Measurements from ENCODE around the gene OSBPL1A. TPM values are rescaled to one million over a fixed set of nuclear protein-coding genes. Genes with fewer than 3 reads are reported as not detected.
A peak's percentile ranks its signal among the peaks of the same experiment; 100 is the strongest.

OSBPL1A gene
- total RNA-seq, 1 experiment from 2014 or later, result 21.5 TPM

DNA sequence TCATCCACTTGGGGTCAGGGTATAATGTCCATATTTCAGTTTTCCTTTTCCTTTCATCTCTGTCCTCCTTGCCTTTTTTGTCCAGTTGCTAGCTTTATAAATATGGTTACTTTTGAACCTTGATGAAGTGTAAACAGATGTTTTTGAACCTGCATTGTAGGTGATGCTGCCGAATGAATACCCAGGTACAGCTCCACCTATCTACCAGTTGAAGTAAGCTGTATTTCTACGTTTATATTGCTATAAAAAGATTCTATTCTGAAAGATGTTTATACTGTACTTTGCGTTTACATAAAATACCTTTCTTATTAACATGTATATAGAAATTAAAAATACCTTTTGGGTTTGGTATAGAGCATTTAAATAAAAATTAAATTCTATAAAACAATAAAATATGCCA, 31.1 kb upstream of the OSBPL1A start:
- ChIA-PET POLR2A (interaction anchor here (1.9 to 3.4 kb wide), 2 partner anchors 31 to 69 kb away, joined by 5 to 103 read pairs; partner anchors contain the start of gene OSBPL1A), CTCF (interaction anchor here (0.6 to 2.2 kb wide), 17 partner anchors 8 to 323 kb away, joined by 3 to 21 read pairs (median 4); no protein-coding TSS in a partner anchor)
- no peaks in the 10 kb centered on the region for H3K9me3 Mint-ChIP-seq (ENCODE audit: unreplicated experiment)
- TF ChIP-seq, protein P1, sequence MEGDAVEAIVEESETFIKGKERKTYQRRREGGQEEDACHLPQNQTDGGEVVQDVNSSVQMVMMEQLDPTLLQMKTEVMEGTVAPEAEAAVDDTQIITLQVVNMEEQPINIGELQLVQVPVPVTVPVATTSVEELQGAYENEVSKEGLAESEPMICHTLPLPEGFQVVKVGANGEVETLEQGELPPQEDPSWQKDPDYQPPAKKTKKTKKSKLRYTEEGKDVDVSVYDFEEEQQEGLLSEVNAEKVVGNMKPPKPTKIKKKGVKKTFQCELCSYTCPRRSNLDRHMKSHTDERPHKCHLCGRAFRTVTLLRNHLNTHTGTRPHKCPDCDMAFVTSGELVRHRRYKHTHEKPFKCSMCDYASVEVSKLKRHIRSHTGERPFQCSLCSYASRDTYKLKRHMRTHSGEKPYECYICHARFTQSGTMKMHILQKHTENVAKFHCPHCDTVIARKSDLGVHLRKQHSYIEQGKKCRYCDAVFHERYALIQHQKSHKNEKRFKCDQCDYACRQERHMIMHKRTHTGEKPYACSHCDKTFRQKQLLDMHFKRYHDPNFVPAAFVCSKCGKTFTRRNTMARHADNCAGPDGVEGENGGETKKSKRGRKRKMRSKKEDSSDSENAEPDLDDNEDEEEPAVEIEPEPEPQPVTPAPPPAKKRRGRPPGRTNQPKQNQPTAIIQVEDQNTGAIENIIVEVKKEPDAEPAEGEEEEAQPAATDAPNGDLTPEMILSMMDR (IDR thresholded peaks at IDR 0.05; ENCODE audit: unreplicated experiment), result peak; percentile 5
- no peak overlapping the region for H3K4me3 Mint-ChIP-seq (ENCODE audit: unreplicated experiment)
- DNase-seq (ENCODE audit: unreplicated experiment), result peak; percentile 9
- peaks cover 41% of the 10 kb centered on the region for H3K36me3 Mint-ChIP-seq (ENCODE audit: insufficient read depth, unreplicated experiment)
- no peaks in the 10 kb centered on the region for H3K27me3 Mint-ChIP-seq (ENCODE audit: insufficient read depth, unreplicated experiment)
- BruUV-seq (replicated peaks), result no TSS peak
- no peak overlapping the region for H3K27ac Mint-ChIP-seq (ENCODE audit: low read depth, unreplicated experiment)
- intact Hi-C loops (cut with micrococcal nuclease), result loop anchor here (5.0 kb wide), 1 partner anchor 71 kb away; no protein-coding TSS in a partner anchor
- peaks cover 6% of the 10 kb centered on the region for H3K4me1 Mint-ChIP-seq (ENCODE audit: insufficient read depth, unreplicated experiment)

DNA sequence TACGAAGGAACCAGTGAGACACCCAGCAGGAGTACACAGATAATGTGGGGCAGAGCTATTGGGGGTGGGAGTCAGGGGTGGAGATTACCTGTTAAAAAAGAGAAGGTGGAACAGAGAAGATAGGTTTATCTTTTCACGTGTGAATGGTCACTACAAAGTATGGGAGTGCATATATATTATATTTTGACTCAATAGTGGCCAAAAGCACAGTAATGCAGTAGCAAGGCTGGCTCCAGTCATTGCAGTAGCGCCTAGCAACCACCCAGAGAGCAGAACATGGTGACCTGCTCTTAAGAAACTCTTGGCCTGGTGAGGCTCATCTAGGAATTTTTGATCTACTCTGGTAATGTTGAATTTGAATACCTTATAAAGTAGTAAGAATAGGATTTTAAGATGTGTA, 29.9 kb upstream of the OSBPL1A start:
- DNase-seq (ENCODE audit: unreplicated experiment), result peak; percentile 19
- intact Hi-C loops (cut with micrococcal nuclease), result loop anchor here (2.0 to 5.0 kb wide), 2 partner anchors 29 to 70 kb away; no protein-coding TSS in a partner anchor
- ChIA-PET POLR2A (interaction anchor here (0.9 to 3.4 kb wide), 8 partner anchors 9 to 67 kb away, joined by 3 to 103 read pairs (median 6); partner anchors contain the start of gene OSBPL1A), CTCF (interaction anchor here (0.6 to 1.5 kb wide), 6 partner anchors 8 to 308 kb away, joined by 3 to 5 read pairs (median 3); no protein-coding TSS in a partner anchor)
- H3K4me1 Mint-ChIP-seq (ENCODE audit: insufficient read depth, unreplicated experiment), result peaks cover 6% of the 10 kb centered on the region
- no TSS peak for BruUV-seq (replicated peaks)
- no peaks in the 10 kb centered on the region for H3K9me3 Mint-ChIP-seq (ENCODE audit: unreplicated experiment)
- TF ChIP-seq, protein P1 (IDR thresholded peaks at IDR 0.05; ENCODE audit: unreplicated experiment), result no peak
- peaks cover 29% of the 10 kb centered on the region for H3K36me3 Mint-ChIP-seq (ENCODE audit: insufficient read depth, unreplicated experiment)
- no peaks in the 10 kb centered on the region for H3K27me3 Mint-ChIP-seq (ENCODE audit: insufficient read depth, unreplicated experiment)
- H3K27ac Mint-ChIP-seq (ENCODE audit: low read depth, unreplicated experiment), result peak overlapping the region; percentile 94
- H3K4me3 Mint-ChIP-seq (ENCODE audit: unreplicated experiment), result peak overlapping the region; percentile 92

DNA sequence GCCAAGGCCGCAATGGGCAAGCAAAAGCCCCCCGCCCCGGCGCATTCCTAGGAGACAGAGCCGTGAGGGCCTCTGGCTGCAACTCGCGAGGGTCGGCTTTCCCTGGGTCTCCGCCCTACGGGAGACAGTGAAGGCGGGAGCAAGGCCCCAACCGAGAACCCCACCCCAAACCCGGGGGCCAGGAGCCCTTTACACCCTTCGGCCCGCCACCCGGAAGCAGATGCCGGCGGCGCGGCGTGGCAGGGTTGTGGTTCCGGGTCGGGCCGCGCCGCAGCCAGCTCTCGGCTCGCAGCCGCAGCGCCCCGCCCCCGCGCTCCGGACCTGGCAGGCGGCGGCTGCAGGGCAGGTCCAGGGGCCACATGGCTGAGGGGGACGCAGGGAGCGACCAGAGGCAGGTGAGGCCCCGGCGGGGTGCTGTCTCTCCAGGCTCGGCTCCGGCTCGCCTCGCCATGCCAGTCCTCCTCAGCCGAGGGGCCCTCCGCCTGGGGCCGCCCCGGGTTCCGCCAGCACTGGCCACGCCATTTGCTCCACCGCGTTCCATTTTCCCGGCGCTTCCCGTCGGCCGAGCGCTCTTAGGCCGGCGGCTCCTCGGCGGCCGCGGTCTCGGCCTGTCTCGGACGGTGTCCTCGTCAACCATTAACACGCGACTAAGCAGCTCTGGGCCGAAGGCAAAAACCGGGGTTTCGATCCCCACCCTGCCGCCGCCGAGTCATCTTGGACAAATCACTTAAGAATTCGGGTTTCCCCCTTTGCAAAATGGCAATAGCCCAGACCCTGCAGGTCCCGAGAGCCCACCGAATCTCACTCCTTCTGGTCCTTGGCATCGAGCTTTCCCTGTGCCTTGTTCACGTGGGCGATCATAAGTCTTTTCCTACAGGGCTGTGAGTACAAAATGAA, 29.0 kb upstream of the OSBPL1A start, which contains the start of gene IMPACT:
Gene IMPACT, plus strand, starts transcription at position 273 of the 897 bp plus-strand sequence. Its CDS starts 87 bp downstream, at position 360.
- H3K36me3 Mint-ChIP-seq (ENCODE audit: insufficient read depth, unreplicated experiment), result peaks cover 25% of the 10 kb centered on the region
- H3K27ac Mint-ChIP-seq (ENCODE audit: low read depth, unreplicated experiment), result peak within 1 kb of the TSS; percentile 94
- TF ChIP-seq, protein P1 (IDR thresholded peaks at IDR 0.05; ENCODE audit: unreplicated experiment), result no peak
- intact Hi-C loops (cut with micrococcal nuclease), result loop anchor here (2.0 to 5.0 kb wide), 2 partner anchors 28 to 69 kb away; no protein-coding TSS in a partner anchor
- peaks cover 6% of the 10 kb centered on the region for H3K4me1 Mint-ChIP-seq (ENCODE audit: insufficient read depth, unreplicated experiment)
- DNase-seq (ENCODE audit: unreplicated experiment), result peak; percentile 82
- H3K9me3 Mint-ChIP-seq (ENCODE audit: unreplicated experiment), result no peaks in the 10 kb centered on the region
- POLR2A ChIA-PET, result interaction anchor here (0.6 to 3.4 kb wide), 11 partner anchors 10 to 155 kb away, joined by 3 to 103 read pairs (median 4); partner anchors contain the start of gene OSBPL1A
- no TSS peak for BruUV-seq (replicated peaks)
- CTCF ChIA-PET, result interaction anchor here (0.6 to 1.5 kb wide), 9 partner anchors 9 to 307 kb away, joined by 3 to 5 read pairs (median 3); no protein-coding TSS in a partner anchor
- H3K27me3 Mint-ChIP-seq (ENCODE audit: insufficient read depth, unreplicated experiment), result no peaks in the 10 kb centered on the region
- peak within 1 kb of the TSS; percentile 92 for H3K4me3 Mint-ChIP-seq (ENCODE audit: unreplicated experiment)

DNA sequence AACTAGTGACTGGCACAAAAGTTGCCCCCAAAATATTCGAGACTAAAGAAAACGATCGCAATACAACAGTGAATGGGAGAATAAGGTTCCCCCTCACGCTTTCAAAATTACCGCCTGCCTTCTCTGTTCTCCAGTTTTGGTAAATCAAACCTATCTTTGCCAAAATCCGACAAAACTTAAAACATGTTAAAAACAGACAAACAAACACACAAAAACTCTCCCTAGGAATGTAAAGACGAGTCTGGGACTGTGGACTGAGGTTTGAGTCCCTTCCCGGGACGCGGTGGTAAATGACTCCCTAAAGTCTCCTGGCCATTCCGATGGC, 28.4 kb upstream of the OSBPL1A start:
- peak overlapping the region; percentile 92 for H3K4me3 Mint-ChIP-seq (ENCODE audit: unreplicated experiment)
- H3K9me3 Mint-ChIP-seq (ENCODE audit: unreplicated experiment), result no peaks in the 10 kb centered on the region
- peak overlapping the region; percentile 94 for H3K27ac Mint-ChIP-seq (ENCODE audit: low read depth, unreplicated experiment)
- H3K36me3 Mint-ChIP-seq (ENCODE audit: insufficient read depth, unreplicated experiment), result peaks cover 19% of the 10 kb centered on the region
- ChIA-PET CTCF (interaction anchor here (0.6 to 1.5 kb wide), 4 partner anchors 63 to 72 kb away, joined by 3 to 5 read pairs (median 3); no protein-coding TSS in a partner anchor), POLR2A (interaction anchor here (0.6 to 3.4 kb wide), 9 partner anchors 10 to 154 kb away, joined by 3 to 103 read pairs (median 4); partner anchors contain the start of gene OSBPL1A)
- TSS peak; percentile 93 for BruUV-seq (replicated peaks)
- no peaks in the 10 kb centered on the region for H3K27me3 Mint-ChIP-seq (ENCODE audit: insufficient read depth, unreplicated experiment)
- TF ChIP-seq, protein P1 (IDR thresholded peaks at IDR 0.05; ENCODE audit: unreplicated experiment), result no peak
- no peak for DNase-seq (ENCODE audit: unreplicated experiment)
- intact Hi-C loops (cut with micrococcal nuclease), result loop anchor here (2.0 to 5.0 kb wide), 2 partner anchors 27 to 69 kb away; no protein-coding TSS in a partner anchor
- peaks cover 6% of the 10 kb centered on the region for H3K4me1 Mint-ChIP-seq (ENCODE audit: insufficient read depth, unreplicated experiment)

Measured in MCF 10A (cell line).